Measurements from ENCODE around the gene LYPLA2. TPM values are rescaled to one million over a fixed set of nuclear protein-coding genes. Genes with fewer than 3 reads are reported as not detected.
A peak's percentile ranks its signal among the peaks of the same experiment; 100 is the strongest.
"Not testable (repeated sequence)": the region's sequence is repeated elsewhere in the genome, so short reads cannot be mapped to it uniquely, and the experiment has no call there.

The LYPLA2 gene
- total RNA-seq, 4 donors from 2014 or later: 23.1 to 110 (median 84.4) TPM

DNA sequence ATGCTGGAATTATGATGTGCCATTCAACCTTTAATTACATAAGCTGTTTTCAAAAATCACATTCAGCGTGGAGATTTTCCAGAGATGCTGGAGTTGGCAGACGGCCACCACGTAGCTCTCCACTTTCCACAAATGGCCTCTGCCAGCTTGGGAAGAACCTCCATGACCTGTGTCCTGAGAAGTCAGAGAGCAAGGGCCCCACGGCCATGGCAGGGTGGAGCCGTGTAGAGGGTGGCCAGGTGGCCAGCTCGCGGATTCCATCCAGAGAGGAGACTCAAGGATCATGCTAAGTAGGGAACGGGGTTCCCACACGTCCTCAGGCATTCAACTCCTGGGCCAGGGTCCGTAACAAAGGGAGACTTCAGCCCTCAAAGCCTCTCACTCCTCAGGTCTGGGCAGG is 10.9 kb downstream of the LYPLA2 start:
- H3K27ac ChIP-seq: peak overlapping the region in 3 of 4 donors; percentile 91 to 96 (median 94)
- H3K4me3 ChIP-seq: peak overlapping the region in 2 of 4 donors; percentile 84 to 86
- 60 to 67% methylated on average over 1 to 10 of the region's 10 CpGs for WGBS, 2 donors (ENCODE audit: low coverage in 1 of 2)
- no peaks in the 10 kb centered on the region for H3K27me3 ChIP-seq
- TF ChIP-seq CTCF (IDR thresholded peaks at IDR 0.05) (no peak), EP300 (IDR thresholded peaks at IDR 0.05; ENCODE audit: low read depth) (no peak), POLR2A (IDR thresholded peaks at IDR 0.05) (no peak), POLR2AphosphoS5 (IDR thresholded peaks at IDR 0.05) (no peak)
- intact Hi-C loops (cut with DNase I; ENCODE audit: low total_unique reads): loop anchor here (10.0 kb wide), 1 partner anchor 63 kb away; the partner anchor contains the start of gene FUCA1
- H3K4me1 ChIP-seq: peaks cover 14 to 33% (median 25%) of the 10 kb centered on the region in 4 donors
- peak; percentile 11 for DNase-seq
- in situ Hi-C loops (cut with MboI; ENCODE audit: low pct_ligation_motif_present in 1 of 4, low pct_unique_long_range_greater_than_20kb in 1 of 4, low sequenced_read_pairs in 3 of 4): loop anchor here in 2 of 4 donors (10.0 to 25.0 kb wide), 2 partner anchors 63 to 110 kb away; partner anchors contain the start of genes CNR2 (in 1 of the 2) and FUCA1 (in 1 of the 2)
- peaks cover 0 to under 1% (median 0%) of the 10 kb centered on the region in 4 donors for H3K36me3 ChIP-seq
- no peaks in the 10 kb centered on the region for H3K9me3 ChIP-seq

GRCh38 chr1:23802809-23803342 is 11.9 kb downstream of the LYPLA2 start:
- in situ Hi-C loops (cut with MboI; ENCODE audit: low pct_ligation_motif_present in 1 of 4, low pct_unique_long_range_greater_than_20kb in 1 of 4, low sequenced_read_pairs in 3 of 4): loop anchor here in 2 of 4 donors (10.0 to 25.0 kb wide), 2 partner anchors 62 to 109 kb away; partner anchors contain the start of genes CNR2 (in 1 of the 2) and FUCA1 (in 1 of the 2)
- not testable (repeated sequence) for DNase-seq

GRCh38 chr1:23803674-23804073 is 12.7 kb downstream of the LYPLA2 start:
- TF ChIP-seq POLR2AphosphoS5 (IDR thresholded peaks at IDR 0.05) (no peak), CTCF (IDR thresholded peaks at IDR 0.05) (no peak), POLR2A (IDR thresholded peaks at IDR 0.05) (no peak), EP300 (IDR thresholded peaks at IDR 0.05; ENCODE audit: low read depth) (no peak)
- intact Hi-C loops (cut with DNase I; ENCODE audit: low total_unique reads): loop anchor here (10.0 kb wide), 1 partner anchor 61 kb away; the partner anchor contains the start of gene FUCA1
- no peak for DNase-seq

More at GRCh38 chr1:23802809-23803342, 11.9 kb downstream of the LYPLA2 start:
- not testable (repeated sequence) for H3K27ac ChIP-seq, H3K27me3 ChIP-seq, H3K36me3 ChIP-seq, H3K9me3 ChIP-seq, H3K4me3 ChIP-seq
- 95 to 100% methylated on average over 2 to 7 of the region's 7 CpGs for WGBS, 2 donors (ENCODE audit: low coverage in 1 of 2)
- intact Hi-C loops (cut with DNase I; ENCODE audit: low total_unique reads): loop anchor here (10.0 kb wide), 1 partner anchor 62 kb away; the partner anchor contains the start of gene FUCA1
- peaks cover 14 to 27% (median 25%) of the 10 kb centered on the region in 4 donors for H3K4me1 ChIP-seq

DNA sequence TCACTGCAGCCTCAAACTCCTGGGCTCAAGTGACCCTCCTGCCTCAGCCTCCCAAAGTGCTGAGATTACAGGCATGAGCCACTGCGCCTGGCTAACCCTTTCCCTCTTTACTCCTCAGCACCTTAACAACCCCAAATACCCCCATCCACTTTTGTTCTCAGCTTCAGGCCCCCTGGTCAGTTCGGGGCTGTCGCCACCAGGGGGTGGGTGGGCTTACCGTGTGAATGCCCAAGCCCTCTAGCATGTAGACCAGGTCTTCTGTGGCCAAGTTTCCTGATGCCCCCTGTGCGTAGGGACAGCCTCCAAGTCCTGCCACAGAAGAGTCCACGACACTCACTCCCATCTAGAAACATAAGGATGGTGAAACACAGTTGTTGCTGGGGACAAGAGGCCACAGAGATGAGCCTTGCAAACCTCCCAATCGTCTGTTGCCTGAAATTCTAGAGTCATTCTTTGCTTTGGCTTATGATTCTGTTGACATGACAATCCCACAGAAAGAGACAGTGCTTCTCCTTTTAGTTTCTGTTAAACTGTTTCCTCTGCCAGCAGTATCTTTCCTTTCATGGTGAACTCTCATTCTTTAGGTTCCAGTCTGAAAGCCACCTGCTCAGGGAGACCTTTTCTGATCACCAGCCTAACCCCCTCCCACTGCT is 13.4 kb downstream of the LYPLA2 start:
- H3K27ac ChIP-seq: no peak overlapping the region
- no peak for TF ChIP-seq EP300 (IDR thresholded peaks at IDR 0.05; ENCODE audit: low read depth)
- TF ChIP-seq POLR2A (IDR thresholded peaks at IDR 0.05): no peak
- no peak for TF ChIP-seq CTCF (IDR thresholded peaks at IDR 0.05)
- TF ChIP-seq POLR2AphosphoS5 (IDR thresholded peaks at IDR 0.05): no peak
- intact Hi-C loops (cut with DNase I; ENCODE audit: low total_unique reads) (loop anchor here (10.0 kb wide), 1 partner anchor 60 kb away; the partner anchor contains the start of gene FUCA1), in situ Hi-C loops (cut with MboI; ENCODE audit: low pct_ligation_motif_present in 1 of 4, low pct_unique_long_range_greater_than_20kb in 1 of 4, low sequenced_read_pairs in 3 of 4) (loop anchor here in 2 of 4 donors (10.0 to 25.0 kb wide), 2 partner anchors 60 to 108 kb away; partner anchors contain the start of genes CNR2 (in 1 of the 2) and FUCA1 (in 1 of the 2))
- no peak for DNase-seq
- H3K36me3 ChIP-seq: peaks cover 0 to 6% (median 0%) of the 10 kb centered on the region in 4 donors
- peaks cover 12 to 15% (median 15%) of the 10 kb centered on the region in 4 donors for H3K4me1 ChIP-seq
- H3K9me3 ChIP-seq: no peaks in the 10 kb centered on the region
- WGBS, 2 donors (ENCODE audit: low coverage in 1 of 2): 68% methylated on average over 7 of the region's 7 CpGs; no CpG with 5 or more reads in 1 of the 2 donors
- H3K27me3 ChIP-seq: no peaks in the 10 kb centered on the region
- H3K4me3 ChIP-seq: no peak overlapping the region

More at GRCh38 chr1:23803674-23804073, 12.7 kb downstream of the LYPLA2 start:
- H3K27me3 ChIP-seq: no peaks in the 10 kb centered on the region
- no peak overlapping the region for H3K4me3 ChIP-seq
- peaks cover 14 to 22% (median 21%) of the 10 kb centered on the region in 4 donors for H3K4me1 ChIP-seq
- 93 to 100% methylated on average over 1 to 5 of the region's 5 CpGs for WGBS, 2 donors (ENCODE audit: low coverage in 1 of 2)
- H3K27ac ChIP-seq: no peak overlapping the region
- in situ Hi-C loops (cut with MboI; ENCODE audit: low pct_ligation_motif_present in 1 of 4, low pct_unique_long_range_greater_than_20kb in 1 of 4, low sequenced_read_pairs in 3 of 4): loop anchor here in 2 of 4 donors (10.0 to 25.0 kb wide), 2 partner anchors 61 to 109 kb away; partner anchors contain the start of genes CNR2 (in 1 of the 2) and FUCA1 (in 1 of the 2)
- H3K36me3 ChIP-seq: peaks cover 0 to 6% (median 0%) of the 10 kb centered on the region in 4 donors
- H3K9me3 ChIP-seq: no peaks in the 10 kb centered on the region

Data from transverse colon (tissue), 4 donors.